Activated gamma-delta T cell treated with Interleukin-2 at 50 U/mL for 16 hours (primary cell): Measurements from ENCODE around the gene ZNF480.
A peak's percentile ranks its signal among the peaks of the same experiment; 100 is the strongest.
"Not testable (repeated sequence)": the region's sequence is repeated elsewhere in the genome, so short reads cannot be mapped to it uniquely, and the experiment has no call there.

ENCODE experiments used
- DNase-seq: peaks from one replicate; pipeline ENCODE4 v3.0.0-alpha.2; 2020

ZNF480 gene

DNA sequence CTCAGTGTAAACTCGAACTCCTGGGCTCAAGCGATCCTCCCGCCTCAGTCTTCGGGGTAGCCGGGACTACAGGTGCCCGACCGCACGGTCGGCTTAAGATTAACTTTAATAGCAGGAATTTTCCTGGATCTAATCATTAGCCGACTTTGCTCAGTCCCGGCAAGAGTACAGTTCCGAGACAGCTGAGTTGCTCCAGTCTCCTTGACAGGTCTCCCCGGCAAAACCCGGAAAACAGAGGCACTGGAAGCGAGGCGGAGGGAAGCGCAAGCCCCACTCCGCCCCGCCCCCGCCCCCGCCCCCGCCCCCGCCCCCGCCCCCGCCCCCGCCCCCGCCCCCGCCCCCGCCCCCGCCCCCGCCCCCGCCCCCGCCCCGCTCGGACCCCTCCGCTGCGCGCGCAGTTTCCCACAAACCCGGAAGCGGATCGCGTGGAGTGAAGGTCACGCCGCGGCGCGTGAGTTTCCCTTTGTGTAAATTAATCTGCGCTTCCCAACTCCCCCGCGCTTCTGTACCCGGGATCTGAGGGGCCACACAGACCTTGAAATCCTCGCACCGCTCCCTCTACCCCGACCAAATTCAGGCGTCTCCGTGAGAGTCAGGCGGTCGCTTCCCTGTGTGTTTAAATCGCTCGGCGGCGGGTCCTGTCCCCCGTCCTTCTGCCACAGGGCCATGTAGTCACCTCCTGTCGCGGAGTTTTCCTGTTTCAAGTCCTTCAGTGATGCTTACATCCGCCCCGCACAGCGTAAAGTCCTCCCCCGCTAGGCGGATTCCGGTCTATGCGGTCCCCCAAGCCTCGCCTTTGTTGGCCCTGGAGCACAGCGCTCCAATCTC, at the start of gene ZNF480:
ZNF480 (plus strand) TSS at position 397 of the 828 bp plus-strand sequence. CDS start 3,244 bp downstream, outside the sequence.
- peak; percentile 87 for DNase-seq

DNA sequence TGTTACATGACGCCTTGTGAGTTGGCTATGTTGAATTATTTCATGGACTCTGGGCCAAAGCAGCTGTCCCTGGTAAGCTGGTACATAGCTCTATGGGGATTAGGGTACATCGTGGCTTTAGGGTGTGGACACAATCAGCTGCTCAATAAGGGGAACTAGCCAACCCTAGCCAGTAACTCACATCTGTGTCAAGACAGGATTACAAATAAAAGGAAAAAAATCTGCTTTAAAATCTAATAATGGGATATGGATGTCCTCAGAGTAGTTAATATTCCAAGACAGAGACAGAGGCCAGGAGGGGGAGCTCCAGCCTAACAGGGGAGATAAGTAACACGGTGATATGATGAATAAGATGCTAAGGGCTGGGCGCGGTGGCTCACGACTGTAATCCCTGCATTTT, 48.7 kb upstream of the ZNF480 start:
- DNase-seq = peak; percentile 65

DNA sequence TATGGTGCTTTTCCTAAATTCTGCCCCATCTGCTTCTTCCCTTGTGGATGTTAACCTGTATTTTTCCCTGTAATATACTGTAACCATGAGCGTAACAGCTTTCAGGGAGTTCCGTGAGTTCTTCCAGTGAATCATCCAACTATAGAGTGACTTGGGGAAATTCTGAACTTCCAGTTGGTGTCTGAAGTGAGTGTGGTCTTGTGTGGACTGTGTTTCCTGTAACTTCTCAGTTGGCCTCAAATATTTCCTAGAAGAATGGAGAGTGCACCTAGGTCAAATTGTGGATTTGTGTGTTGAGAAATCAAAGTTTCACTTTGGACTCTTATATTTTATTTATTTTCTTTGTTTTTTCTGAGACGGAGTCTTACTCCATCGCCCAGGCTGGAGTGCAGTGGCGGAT, 38.5 kb upstream of the ZNF480 start:
- no peak for DNase-seq

DNA sequence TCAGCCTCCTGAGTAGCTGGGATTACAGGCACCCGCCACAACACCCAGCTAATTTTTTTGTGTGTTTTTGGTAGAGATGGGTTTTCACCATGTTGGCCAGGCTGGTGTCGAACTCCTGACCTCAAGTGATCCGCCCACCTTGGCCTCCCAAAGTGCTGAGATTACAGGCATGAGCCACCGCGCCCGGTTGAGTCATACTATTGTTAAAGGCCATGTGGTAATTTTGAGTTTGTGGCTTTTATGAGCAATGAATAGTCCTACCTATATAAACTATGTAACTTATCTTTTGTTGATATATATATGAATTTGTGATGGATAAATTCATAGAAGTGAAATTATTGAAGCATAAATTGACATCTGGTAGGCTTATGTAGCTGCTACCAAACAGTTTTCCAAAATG, 31.4 kb upstream of the ZNF480 start:
- DNase-seq = not testable (repeated sequence)

- DNase-seq = peak; percentile 98
These were observed 27.4 kb upstream of the ZNF480 start, which contains the start of gene ZNF766 for GRCh38 chr19:52269338-52270261. TSS of gene ZNF766 (plus strand) at chr19:52269587. CDS start at chr19:52269614, 27 bp downstream.

DNA sequence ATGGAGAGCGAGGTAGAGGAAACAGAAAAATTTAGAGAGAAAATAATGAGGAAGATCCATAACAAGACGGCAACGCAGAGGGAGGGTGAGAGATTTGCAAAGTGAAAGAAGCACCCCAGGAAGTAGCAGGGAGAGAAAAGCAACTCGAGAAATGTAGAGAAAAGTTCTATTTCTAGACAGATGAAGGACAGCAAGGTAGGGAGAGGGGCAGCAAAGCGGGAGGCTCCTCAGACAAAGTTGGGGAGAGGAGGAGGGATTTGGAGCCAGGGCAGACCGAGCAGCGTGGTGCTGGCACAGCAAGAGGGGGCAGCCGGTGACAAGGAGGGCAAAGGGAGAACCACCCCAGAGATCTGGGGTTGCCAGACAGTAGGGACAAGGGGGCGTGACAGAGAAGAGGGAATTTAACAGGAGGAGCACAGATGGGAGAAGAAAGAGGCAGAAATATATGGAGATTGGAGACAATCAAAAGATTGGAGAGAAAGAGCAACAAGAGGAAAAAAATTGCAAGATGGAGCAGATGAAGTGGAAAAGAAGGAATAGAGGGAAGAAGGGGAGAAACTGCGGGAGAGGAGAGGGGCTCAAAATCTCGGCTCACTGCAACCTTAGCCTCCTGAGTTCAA, 26.6 kb upstream of the ZNF480 start:
- no peak for DNase-seq

DNA sequence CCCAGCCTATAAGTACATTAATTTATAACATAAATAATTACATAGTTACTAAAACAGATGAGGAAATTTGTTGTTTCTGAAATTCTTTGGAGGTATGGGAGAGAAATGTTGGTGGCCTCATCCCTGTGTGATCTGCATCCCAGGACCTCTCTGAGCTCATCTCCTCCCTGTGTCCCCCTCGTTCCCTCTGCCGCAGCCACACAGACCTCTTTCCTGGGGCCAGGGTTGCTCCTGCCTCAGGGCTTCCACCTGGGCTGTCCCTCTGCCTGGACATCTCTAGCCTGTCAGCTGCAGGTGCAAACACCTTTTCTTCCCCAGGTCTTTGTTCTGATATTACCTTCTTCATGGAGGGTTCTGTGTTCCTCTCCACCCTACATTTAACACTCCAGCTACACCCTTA, 23.7 kb upstream of the ZNF480 start:
- DNase-seq = no peak

GRCh38 chr19:52274191-52274590, 22.8 kb upstream of the ZNF480 start:
- no peak for DNase-seq

DNA sequence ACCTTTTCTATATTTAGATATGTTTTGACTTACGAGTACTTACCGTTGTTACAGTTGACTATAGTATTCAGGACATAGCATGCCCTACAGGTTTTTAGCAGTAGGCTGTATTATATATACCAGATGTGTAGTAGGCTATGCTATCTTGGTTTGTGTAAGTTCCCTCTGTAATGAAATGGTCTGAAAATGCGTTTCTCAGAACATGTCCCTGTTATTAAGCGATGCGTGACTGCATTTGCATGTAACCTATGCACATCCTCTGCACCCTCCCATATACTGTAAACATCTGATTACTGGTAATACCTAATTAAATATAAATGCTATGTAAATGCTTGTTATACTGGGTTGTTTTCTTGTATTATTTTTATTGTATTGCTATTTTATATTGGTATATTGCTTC, 21.0 kb upstream of the ZNF480 start:
- no peak for DNase-seq

DNA sequence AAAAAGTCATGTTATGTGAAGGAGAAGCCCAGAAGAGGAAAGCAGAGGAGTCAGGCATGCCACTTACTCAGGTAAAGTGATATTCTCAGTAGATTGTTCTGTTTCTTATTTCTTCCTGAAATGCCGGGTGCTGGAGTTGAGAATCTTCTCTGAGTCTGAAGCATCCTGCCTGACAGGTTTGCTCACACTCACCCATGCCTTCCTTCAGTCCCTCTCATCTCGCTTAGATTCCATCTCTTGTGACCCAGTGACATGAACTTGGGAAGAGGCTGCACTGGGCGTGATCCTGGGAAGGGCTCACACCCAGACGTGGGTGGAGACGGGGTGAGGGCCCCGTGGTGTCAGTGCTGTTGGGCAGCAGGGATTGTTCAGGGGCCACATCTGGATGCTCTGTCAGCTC, 19.5 kb upstream of the ZNF480 start:
- no peak for DNase-seq

GRCh38 chr19:52286256-52286655, 10.7 kb upstream of the ZNF480 start:
- no peak for DNase-seq

DNA sequence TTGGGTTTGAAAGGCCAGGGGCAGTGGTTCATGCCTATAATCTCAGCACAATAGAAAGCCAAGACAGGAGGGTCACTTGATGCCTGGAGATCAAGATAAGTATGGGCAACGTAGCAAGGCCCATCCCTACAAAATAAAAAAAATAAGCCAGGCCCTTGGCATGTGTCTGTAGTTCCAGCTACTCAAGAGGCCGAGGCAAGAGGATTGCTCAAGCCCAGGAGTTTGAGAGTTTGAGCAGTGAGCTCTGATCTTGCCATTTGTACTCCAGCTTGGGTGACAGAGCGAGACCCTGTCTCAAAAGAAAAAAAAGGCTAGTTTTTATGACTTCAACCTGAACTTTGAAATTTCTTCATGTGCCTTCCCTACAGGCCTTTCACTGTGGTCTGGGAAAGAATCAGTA, 5.2 kb upstream of the ZNF480 start:
- no peak for DNase-seq

- not testable (repeated sequence) for DNase-seq
These were observed 4.0 kb upstream of the ZNF480 start for GRCh38 chr19:52292946-52293345.

GRCh38 chr19:52296400-52296772, 583 bp upstream of the ZNF480 start:
- DNase-seq = no peak

- DNase-seq = no peak
These were observed 814 bp downstream of the ZNF480 start for GRCh38 chr19:52297601-52298364.

GRCh38 chr19:52307275-52307674, 10.3 kb downstream of the ZNF480 start:
- DNase-seq = no peak

- no peak for DNase-seq
These were observed 25.5 kb downstream of the ZNF480 start for GRCh38 chr19:52322429-52322828.

- no peak for DNase-seq
These were observed 34.8 kb downstream of the ZNF480 start for GRCh38 chr19:52331757-52332156.

DNA sequence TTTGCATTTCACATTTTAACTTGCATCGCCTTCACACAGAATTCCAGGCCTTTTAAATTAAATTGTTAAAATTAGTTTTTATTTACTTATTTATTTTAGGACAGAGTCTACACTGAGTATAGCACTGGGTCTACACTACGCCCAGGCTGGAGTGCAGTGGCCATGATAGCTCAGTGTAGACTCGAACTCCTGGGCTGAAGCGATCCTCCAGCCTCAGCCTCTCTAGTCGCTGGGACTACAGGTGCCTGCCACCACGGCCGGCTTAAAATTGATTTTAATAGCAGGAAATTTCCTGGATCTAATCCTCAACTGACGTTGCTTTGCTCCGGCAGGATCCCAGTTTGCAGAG, 38.8 kb downstream of the ZNF480 start:
- no peak for DNase-seq

DNA sequence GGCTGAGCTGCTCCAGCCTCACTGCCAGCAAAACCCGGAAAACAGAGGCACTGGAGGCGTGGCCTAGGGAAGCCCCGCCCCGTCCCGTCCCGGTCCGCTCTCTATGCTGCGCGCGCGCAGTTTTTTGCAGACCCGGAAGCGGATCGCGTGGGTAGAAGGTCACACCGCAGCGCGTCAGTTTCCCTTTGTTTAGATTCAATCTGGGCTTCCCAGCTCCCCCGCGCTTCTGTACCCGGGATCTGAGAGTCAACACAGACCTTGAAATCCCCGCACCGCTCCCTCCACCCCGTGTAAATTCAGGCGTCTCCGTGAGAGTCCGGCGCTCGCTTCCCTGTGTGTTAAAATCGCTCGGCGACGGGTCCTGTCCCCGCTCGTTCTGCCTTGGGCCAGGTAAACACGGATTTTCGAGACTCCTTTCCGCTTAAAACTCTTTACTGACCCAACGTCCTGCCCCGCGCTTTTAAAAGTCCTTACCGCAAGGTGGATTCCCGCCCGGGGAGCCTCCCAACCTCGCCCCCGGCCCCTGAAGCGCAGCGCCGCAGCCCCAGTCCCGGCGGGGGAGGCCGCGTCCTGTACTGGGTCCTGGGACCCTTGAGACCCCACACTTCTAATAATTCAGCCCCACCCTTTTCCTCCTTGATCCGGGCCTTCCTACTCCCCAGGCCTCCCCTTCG, 39.3 kb downstream of the ZNF480 start, which contains the start of gene ZNF610:
ZNF610 (plus strand) TSS at position 127 of the 674 bp plus-strand sequence. CDS start 12,930 bp downstream, outside the sequence.
- peak; percentile 87 for DNase-seq

DNA sequence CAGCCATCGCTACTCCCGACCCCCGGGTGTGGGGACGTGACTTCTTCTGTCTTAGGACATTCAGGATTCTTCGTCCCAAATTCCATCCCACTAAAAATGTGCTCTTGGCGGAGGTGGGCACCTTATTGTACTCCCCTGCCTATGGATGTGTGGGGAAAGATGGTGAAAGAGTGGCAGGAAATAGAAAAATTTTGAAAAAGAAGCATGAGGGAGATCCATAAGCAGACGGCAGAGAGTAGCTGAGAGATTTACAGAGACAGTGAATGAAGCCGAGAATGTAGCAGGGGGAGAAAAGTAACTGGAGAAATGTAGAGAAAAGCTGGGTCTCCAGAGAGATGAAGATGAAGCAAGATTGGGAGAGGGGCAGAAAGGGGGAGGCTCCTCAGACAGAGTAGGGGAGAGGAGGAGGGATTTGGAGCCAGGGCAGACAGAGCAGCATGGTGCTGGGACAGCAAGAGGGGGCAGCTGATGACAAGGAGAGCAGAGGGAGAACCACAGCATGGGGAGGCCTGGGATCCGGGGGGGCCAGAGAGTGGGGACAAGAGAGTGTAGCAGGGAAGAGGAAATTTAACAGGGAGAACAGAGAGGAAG, 39.9 kb downstream of the ZNF480 start:
- no peak for DNase-seq
